ENCODE measurements around the gene CCDC8.
"Not testable (repeated sequence)": the region's sequence is repeated elsewhere in the genome, so short reads cannot be mapped to it uniquely, and the experiment has no call there.

Gene CCDC8, protein sequence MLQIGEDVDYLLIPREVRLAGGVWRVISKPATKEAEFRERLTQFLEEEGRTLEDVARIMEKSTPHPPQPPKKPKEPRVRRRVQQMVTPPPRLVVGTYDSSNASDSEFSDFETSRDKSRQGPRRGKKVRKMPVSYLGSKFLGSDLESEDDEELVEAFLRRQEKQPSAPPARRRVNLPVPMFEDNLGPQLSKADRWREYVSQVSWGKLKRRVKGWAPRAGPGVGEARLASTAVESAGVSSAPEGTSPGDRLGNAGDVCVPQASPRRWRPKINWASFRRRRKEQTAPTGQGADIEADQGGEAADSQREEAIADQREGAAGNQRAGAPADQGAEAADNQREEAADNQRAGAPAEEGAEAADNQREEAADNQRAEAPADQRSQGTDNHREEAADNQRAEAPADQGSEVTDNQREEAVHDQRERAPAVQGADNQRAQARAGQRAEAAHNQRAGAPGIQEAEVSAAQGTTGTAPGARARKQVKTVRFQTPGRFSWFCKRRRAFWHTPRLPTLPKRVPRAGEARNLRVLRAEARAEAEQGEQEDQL

DNA sequence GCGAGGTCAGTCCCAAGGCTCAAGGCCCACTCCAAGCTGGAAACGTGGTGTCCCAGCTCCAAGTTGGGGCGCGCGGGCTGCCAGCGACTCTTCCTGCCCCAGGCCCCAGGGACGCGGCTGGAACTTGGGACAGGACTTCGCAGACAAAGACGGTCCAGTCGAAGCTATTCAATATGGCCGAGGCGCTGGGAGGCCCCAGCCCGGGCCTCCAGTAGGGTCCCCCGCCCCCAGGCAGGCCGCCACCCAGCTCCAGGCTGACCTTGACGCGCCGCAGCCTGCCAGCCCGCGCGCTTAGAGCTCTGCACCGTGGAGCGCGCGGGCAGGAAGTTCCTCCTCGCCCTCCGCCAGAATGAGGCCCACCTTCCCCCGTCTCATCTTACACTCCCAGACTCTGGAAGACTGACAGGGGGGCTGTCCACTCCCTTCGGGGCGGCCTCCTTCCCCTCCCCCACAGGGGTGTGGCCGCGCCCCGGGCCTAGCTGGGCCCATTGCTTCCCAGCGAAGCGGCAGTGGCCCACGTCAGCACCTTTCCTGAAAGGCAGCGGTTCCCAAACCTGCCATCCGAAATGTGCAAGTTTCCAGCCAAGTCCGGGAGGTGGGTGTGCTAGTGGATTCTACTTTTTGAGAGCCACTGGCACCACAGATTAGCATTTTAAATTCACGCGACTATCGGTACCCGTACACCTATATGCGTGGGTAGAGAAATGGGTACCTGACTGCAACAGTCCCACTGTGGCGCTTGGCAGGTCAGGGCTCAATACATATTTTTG is at the start of gene CCDC8:
Gene CCDC8 (minus strand): TSS at position 303 of the 770 bp plus-strand sequence. CDS start 754 bp downstream, outside the sequence.
- no peak for DNase-seq

DNA sequence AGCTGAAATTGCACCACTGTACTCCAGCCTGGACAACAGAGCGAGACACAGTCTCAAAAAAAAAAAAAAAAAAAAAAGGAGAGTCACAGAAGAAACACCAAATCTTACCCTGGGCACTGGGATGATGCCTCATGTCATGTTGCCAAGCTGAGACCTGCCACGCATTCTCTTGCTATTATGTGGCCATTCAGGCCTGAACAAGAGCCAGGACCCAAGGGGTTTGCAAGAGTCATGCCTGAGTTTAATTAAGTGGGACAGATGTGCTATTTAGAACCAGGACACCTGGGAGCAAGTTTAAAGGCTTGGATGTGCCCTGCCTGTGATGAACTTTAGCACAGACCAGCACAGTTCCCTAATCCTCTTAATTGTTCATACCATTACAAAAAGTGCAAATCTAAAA is 48.2 kb upstream of the CCDC8 start:
- DNase-seq: no peak

DNA sequence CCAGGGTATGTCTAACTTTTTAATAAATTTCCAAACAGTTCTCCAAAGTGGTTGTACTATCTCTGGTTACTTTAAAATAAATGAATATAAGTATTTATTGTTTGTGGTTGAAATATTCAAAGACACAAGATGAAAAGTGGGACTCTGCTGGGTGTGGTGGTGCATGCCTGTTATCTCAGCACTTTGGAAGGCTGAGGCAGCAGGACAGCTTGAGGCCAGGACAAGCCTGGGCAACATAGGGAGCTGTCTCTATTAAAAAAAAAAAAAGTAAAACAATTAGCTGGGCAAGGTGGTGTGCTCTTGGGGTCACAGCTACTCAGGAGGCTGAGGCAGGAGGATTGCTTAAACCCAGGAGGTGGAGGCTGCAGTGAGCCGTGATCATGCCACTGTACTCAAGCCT is 47.6 kb upstream of the CCDC8 start:
- DNase-seq: no peak

DNA sequence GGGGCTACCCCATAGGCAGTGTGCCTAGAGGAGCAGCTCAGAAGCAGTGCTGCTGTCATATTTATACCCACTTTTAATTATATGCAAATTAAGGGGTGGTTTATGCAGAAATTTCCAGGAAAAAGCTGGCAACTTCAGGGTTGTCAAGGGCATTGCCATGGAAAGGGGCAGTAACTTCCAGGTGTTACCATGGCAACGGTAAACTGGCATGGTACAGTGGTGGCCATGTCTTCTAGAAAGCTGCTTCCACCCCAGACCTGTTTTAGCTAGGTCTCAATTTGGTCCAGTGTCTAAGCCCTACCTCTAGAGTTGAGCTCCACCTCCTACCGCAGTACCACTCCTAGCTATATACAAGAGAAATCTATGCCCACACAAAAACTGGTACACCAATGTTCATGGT is 46.7 kb upstream of the CCDC8 start:
- DNase-seq: no peak

DNA sequence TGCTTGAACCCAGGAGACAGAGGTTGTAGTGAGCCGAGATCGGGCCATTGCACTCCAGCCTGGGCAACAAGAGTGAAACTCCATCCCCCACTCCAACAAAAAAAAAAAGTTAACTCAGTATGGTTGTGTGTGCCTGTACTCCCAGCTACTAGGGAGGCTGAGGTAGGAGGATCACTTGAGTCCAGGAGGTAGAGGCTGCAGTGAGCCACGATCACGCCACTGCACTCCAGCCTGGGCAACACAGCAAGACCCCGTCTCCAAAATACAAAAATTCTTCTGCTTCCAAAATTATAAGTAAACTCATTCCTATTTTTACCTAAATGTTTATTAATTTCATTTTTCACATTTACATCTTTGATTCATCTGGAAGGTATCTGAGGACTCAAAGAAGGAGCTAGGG is 43.6 kb upstream of the CCDC8 start:
- no peak for DNase-seq

DNA sequence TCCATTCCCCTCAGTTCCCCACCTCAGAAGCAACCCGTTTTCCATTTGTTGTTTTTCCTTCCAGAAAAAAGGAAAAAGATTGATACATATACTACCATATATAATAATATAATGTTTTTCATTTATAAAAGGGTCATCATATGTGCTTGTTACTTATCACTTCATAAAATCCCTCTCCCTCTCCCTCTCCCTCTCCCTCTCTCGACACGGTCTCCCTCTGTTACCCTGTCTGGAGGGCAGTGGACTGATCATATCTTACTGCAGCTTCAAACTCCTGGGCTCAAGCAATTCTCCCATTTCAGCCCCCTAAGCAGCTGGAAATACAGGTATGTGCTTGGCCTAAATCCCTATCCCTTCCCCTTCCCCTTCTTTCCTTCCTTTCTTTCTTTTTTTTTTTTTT is 40.9 kb upstream of the CCDC8 start:
- DNase-seq: no peak

DNA sequence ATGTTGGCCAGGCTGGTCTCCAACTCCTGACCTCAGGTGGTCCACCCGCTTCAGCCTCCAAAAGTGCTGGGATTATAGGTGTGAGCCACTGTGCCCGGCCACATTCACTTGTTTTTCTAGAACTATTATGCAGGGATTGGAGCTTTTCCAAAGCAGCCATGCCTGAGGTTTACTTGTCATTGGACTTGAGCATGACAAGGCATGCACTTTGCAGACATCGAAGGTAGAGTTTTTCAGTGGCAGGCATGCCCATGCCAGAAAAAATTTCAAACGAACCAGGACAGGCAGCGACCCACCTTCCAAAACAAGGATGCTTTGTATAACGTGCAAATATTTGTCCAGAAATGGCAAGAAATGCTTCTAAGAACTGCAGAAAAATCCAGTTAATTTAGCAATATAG is 40.3 kb upstream of the CCDC8 start:
- no peak for DNase-seq

DNA sequence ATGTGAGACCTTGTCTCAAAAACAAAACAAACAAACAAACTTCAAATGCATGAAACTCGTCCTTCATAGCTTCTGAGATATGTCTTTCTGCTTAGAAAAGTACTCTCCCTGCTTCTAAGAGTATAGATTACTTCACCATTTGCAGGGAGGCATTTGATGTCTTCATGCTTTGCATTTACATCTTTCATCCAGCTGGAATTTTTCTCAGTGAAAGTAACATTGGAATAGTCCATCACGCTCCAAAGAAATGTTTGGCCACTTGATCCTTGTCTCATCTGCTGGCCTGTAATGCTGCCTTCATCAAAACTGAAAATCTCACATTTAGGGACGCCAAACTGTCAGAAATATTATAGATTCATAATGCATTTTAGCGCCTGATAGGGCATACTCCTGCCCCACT is 38.8 kb upstream of the CCDC8 start:
- no peak for DNase-seq

DNA sequence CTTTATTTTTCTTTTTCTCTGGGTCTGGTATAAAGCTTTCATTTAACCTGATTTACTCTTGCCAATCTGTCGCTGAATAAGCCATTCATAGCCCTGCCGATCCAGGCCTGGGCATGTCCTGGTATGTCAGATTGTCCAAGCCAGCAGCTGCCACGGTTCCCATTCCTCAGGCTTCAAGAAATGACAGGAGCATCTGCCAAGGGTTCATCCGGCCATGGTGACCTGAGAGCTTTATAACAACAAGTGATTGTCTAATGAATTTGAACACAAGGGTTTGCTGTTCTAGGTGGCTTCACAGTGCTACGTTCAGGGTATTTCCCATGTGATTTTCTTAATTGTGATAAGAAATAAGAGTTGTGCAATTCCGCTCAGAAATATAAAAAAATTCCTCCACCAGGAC is 38.0 kb upstream of the CCDC8 start:
- no peak for DNase-seq

DNA sequence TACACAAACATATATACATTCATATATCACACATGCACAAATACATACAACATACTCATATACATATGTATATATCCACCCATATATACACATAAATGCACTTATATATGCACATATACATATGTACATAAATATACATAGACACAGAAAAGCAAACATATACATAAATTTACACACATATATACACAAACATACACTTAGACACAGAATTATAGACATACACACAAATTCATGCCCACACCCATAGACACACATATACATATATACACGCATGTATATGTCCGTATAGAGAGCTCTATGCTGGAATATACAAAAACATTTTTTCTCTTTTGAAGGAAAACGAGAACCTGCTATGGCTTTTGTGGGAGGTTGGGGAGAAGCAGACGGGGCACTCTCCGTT is 37.4 kb upstream of the CCDC8 start:
- no peak for DNase-seq

DNA sequence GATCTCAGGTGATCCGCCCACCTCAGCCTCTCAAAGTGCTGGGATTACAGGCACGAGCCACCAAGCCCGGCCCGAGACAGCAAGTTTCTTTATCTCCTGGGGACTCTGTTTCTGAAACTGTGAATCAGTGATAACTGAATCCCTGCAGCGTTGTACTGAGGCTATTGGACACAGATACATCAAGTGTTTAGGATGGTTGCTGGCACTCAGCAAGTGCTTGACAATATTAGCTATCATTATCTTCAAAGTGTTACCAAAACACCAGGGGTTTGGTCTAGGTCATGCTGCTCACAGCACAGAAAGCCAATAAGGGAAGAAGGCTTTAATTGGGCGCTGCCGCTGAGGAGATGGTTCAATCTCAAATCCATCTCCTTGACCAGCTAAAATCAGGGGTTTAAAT is 35.9 kb upstream of the CCDC8 start:
- DNase-seq: no peak

DNA sequence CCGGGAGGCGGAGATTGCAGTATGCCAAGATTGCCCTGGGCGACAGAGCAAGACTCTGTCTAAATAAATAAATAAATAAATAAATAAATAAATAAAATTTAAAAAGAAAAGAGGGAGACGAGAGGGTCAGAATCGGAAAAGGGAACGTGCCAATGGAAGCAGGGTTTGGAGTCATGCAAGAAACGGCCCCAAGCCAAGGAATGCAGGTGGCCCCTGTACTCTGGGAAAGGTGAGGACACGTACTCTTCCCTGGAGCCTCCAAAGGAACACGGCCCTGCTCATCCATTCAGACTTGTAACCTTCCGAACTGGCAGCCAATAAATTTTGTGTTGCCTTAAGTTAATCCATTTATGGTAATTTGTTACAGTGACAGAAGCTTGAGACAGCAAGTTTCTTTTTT is 35.2 kb upstream of the CCDC8 start:
- no peak for DNase-seq

DNA sequence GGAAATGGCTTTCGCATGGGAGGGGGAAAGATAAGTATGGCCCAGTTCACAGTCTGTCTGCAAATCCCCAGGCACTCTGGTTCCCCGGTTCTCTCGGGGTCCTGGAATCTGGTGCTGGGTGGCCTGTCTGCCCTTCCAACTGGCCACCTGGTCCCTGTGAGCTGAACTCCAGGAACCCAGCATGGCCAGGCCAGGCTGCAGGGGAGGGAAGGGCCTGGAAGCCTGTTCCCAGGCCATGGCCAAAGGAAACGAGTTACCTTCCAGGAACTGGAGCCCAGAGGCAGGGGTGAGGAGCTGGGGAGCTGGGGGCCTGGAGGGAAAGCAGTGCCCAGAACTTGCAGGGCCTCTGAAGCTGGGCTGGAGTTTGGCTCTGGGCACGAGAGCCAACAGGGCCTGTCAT is 34.5 kb upstream of the CCDC8 start:
- DNase-seq: no peak

DNA sequence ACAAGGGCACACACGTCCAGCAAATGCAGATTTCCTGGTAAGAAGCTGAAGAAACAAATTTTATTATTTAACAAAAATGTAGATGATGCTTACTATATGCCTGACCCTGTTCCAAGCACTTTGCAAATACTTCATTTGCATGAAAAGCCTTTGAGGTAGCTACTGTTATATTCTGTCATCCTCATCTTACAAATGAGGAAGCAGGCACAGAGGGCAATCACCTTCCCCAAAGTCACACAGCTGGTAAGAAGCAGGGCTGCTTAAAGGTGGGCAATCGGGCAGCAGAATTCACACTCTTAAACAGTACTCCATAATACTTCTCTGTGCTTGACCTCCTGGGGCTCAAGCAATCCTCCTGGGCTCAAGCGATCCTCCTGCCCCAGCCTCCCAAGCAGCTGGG is 33.6 kb upstream of the CCDC8 start:
- DNase-seq: no peak

DNA sequence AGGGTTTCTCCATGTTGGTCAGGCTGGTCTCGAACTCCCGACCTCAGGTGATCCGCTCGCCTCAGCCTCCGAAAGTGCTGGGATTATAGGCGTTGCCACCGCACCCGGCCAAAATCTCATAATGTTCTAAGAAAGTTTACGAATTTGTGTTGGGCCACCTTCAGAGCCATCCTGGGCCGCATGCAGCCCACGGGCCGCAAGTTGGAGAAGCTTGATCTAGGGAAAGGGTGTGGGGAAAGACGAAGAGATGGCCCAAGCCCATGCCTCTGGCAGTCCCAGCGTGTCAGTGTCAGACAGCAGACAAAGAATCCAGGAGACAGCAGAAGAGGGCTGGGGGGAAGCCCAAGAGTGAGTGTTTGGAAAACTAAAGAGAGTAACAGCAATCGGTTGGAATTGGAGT is 32.7 kb upstream of the CCDC8 start:
- DNase-seq: no peak

DNA sequence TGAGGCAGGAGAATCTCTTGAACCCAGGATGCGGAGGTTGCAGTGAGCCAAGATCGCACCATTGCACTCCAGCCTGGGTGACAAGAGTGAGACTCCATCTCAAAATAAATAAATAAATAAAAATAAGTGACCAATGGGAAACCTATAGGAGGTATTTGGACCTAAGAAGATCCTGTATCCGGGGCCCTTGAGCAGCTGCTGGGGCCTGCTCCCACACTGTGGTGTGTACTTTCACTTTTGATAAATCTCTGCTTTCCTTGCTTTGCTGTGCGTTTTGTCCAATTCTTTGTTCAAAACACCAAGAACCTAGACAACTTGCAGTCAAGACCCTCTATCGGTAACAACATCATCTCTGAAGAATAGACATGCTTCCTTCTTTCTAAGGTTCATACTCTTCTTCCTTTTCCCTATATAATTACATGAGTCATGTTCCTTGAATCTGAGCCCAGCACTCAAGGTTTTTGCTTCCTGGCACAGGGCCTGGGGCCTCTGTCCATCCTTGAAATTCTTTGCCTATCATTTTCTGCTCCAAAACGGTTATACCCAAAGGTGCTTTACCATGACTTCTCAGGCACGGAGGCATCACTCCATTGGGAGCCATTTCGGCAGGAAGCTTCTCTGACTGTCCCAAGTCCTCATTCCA is 29.6 kb upstream of the CCDC8 start:
- no peak for DNase-seq

DNA sequence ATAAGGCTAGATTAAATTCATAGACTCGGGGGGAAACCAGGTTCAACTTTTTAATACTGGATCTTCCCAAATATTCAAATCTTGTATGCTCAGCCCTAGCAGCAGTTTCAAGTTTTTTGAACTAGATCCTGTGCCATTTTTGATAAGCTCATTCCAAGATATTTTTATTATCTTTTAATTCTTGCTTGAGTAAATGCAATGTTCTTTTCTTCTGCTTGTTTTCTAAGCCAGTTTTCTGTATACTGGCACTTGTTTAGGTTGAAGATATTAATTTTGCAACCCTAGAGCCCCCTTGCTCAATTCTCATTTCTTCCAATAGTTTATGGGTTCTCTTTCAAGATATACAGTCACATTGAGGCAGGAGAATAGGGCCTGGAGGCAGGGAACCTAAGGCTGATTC is 28.5 kb upstream of the CCDC8 start:
- DNase-seq: no peak

DNA sequence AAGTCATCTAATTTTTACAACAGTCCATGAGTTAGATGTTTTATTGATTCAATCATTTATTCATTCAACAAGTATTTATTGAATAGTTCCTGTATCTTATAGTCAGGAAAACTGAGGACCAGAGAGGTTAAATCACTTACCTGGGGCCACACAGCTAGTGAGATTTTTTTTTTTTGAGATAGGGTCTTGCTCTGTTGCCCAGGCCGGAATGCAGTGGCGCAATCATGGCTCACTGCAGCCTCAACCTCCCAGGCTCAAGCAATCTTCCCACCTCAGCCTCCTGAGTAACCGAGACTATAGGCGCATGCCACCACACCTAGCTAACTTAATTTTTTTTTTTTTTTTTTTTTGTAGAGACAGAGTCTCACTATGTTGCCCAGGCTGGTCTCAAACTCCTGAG is 22.3 kb upstream of the CCDC8 start:
- DNase-seq: not testable (repeated sequence)

DNA sequence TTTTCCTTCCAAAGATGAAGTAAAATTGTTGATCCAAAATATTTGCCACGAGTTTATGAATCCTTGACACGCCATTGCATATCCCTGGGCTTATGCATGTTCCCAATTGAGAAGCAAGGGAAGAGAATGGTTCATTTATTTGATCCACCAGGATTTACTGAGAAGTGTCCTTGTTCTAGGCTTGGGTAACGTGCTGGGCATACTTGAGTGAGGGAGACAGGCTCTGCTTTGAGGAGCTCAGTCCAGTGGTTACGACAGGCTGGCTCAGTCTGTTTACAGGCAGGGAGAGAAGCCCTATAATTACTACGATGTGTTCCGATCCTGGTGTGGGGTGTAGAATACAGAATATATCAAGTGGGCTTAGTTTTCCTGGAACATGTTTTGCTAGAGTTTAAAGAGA is 21.6 kb upstream of the CCDC8 start:
- no peak for DNase-seq

DNA sequence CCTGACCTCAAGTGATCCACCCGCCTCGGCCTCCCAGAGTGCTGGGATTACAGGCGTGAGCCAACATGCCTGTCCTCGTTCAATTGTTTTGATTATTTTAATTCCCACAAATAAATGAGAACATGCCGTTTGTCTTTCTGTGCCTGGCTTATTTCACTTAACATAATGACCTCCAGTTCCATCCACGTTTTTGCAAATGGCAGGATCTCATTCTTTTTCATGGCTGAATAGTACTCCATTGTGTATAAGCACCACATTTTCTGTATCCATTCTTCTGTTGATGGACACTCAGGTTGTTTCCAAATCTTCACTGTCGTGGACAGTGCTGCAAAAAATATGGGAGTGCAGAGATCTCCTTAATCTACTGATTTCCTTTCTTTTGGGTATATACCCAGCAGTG is 20.1 kb upstream of the CCDC8 start:
- DNase-seq: not testable (repeated sequence)

DNA sequence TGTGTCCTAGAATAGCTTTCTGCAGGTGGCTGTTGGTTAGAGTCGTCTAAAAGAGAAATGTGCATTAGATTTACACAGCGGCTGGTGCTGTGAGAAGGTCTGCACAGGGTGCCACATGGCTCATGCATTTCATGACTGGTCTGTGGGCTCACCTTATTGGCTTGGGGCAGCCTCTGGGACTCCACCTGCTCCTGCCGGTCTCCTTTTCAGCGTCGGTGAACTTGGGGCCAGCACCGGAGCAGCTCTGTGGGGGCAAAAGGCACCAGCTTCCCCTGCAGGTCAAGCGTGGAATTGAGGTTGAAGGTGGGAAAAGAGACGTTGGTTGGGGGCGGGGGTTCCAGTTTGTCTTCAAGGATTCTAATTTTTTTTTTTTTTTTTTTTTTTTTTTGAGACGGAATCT is 18.5 kb upstream of the CCDC8 start:
- no peak for DNase-seq

DNA sequence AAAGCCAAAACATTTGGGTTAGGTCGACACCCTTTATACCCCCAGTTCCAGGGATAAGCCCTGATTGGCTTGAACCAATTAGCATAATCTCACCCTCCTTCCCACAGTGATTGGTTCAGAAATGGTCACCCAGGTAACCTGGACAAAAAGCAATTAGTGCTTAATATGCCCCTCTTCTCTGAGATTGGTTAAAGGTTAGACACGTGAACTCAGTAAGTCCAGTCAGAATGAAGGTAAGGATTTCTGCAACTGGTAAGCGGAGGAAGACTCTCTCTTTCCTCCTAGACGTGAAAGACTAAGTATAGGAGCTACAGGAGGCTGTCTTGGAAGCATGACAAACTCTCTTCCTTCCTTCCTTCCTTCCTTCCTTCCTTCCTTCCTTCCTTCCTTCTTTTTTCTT is 16.6 kb upstream of the CCDC8 start:
- DNase-seq: no peak

DNA sequence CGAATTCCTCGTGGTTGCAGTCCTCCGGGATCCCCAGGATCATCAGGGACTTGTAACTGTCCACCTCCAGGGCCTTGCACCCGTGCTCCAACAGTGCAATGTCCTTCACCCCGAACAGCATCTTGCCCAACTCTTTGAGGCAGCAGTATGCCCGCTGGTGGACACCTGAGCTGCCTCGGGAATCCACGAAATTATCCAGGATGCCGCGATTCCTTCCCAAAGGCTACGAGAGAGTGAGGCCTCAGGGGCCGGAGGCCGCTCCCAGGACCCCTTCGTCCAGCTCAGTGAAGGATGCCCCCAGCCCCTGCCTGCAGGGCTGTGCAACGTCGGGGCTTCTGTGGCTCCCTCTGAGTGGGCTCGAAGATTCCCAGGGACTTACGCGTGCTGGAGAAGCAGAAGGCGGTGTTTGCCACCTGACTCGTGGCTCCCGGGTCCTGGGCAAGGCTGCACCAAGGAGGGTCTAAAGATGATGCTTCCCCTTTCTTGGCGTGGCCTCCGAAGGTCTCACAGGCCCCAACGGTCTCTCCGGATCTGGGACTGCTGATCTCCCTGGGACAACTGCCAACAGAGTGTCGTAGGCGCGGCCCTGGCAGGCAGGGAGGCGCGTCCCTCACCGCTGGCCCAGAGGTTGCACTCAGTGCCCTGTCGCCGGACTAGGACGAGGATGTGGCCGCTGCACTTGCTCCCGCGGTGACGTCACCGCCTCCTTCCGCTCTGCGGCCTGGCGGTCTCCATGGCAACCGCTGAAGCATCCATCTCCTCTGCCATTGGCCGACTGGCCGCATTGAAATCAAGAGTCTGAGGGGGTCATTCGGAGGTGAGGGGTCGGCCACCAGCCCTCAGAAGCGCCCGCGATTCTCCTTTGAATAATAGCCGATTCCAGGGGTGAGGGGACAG is 15.1 kb upstream of the CCDC8 start, which contains the start of gene PNMA8C:
Gene PNMA8C (minus strand): TSS at position 698 of the 897 bp plus-strand sequence. CDS start 577 bp downstream, at position 121.
- DNase-seq: peak; percentile 30 to 37
